OCI-LY1 (cell line): ENCODE measurements around the gene PTPRS.

ENCODE experiments used
- CTCF ChIP-seq: fragments of 200-600 bp; sonication (generic), shearing (Covaris generic); IDR thresholded peaks from 2 replicates; pipeline ENCODE4 v1.5.1; 2017; ENCODE audit warnings: mild to moderate bottlenecking, antibody characterized with exemption, low read length, moderate library complexity, mixed read lengths
- EZH2 ChIP-seq: fragments of 200-600 bp; sonication (generic), shearing (Covaris generic); IDR thresholded peaks from 2 replicates; pipeline ENCODE4 v1.8.0; 2017; ENCODE audit warnings: borderline replicate concordance, mixed run types, mild to moderate bottlenecking, antibody characterized with exemption, low read length, moderate library complexity, mixed read lengths

GRCh38 chr19:5305163-5305562, 35.4 kb downstream of the PTPRS start:
- no peak for TF ChIP-seq CTCF
- TF ChIP-seq EZH2 = no peak
